K562 (cell line): ENCODE results near the gene UQCC2. TPM values are rescaled to one million over a fixed set of nuclear protein-coding genes. Genes with fewer than 3 reads are reported as not detected.

Experiments
- ATAC-seq: fragments of 200-7000 bp; cut with Tn5 transposase; 3 replicates; pipeline ENCODE4 v1.9.1; 2020; ENCODE audit warnings: moderate library complexity
- BruUV-seq: library from RNA; stranded (reverse); fragments of 400-500 nt; replicated peaks from 2 replicates; lab custom pipeline; 2021; lab: Mats Ljungman, UMichigan
- CTCF ChIA-PET: fragments of 300-600 bp; formaldehyde crosslinking; extraction: SDS; loops from one replicate; lab custom pipeline; 2021; ENCODE audit warnings: low intra/inter-chr PET ratio; lab: Yijun Ruan, JAX
- POLR2A ChIA-PET: fragments of 300-600, 350-650 bp; sonication (Branson Sonifier 250); formaldehyde crosslinking; extraction: SDS; loops from one replicate; lab custom pipeline; 2021; ENCODE audit warnings: antibody characterized with exemption, inconsistent platforms; lab: Yijun Ruan, JAX
- DNase-seq, 4 experiments: peaks; one replicate each; pipeline versions ENCODE4 v3.0.0 to v3.0.0-alpha.2; 2011 to 2018; ENCODE audit warnings: low spot score in 3 of 4, mixed read lengths in 3 of 4; ENCODE audit errors: extremely low read depth in 1 of 4
- FAIRE-seq: peaks from 2 replicates; lab custom pipeline; 2011; peaks lifted over from hg19 to GRCh38; lab: Jason Lieb, UNC
- H2AFZ ChIP-seq: 2 replicates; pipeline ENCODE4 v1.6.0; 2011; ENCODE audit warnings: low read depth, low read length, control low read depth, inconsistent platforms
- H3K27ac ChIP-seq: fragments of 200-600 bp; 3 replicates; pipeline ENCODE4 v1.8.0; 2011; ENCODE audit warnings: low read depth, mild to moderate bottlenecking, control low read depth, inconsistent platforms, low read length, moderate library complexity, mixed read lengths; ENCODE audit errors: extremely low read depth
- H3K27me3 ChIP-seq, 2 experiments: fragments of 300-600 bp in 1 of 2; 2 replicates in 1 of 2; 3 replicates in 1 of 2; pipeline versions ENCODE4 v1.6.0 to v1.8.0; 2011; ENCODE audit warnings: inconsistent platforms in 2 of 2, low read length in 2 of 2, mild to moderate bottlenecking in 1 of 2, mixed read lengths in 1 of 2, moderate library complexity in 1 of 2; ENCODE audit not compliant: control insufficient read depth in 2 of 2, insufficient read depth in 2 of 2
- H3K36me3 ChIP-seq: fragments of 300-600 bp; 3 replicates; pipeline ENCODE4 v1.8.0; 2011; ENCODE audit warnings: mild to moderate bottlenecking, low read length, inconsistent platforms; ENCODE audit not compliant: control insufficient read depth, insufficient read depth
- H3K4me1 ChIP-seq, 2 experiments: fragments of 200-600 bp in 1 of 2; replicated peaks in 1 of 2; 2 replicates in 1 of 2; 3 replicates in 1 of 2; pipeline versions ENCODE4 v1.5.1 to v1.8.0; 2011; ENCODE audit warnings: inconsistent platforms in 2 of 2, low read length in 2 of 2, mild to moderate bottlenecking in 1 of 2, mixed read lengths in 1 of 2, moderate library complexity in 1 of 2; ENCODE audit not compliant: control insufficient read depth in 2 of 2, insufficient read depth in 2 of 2
- H3K4me2 ChIP-seq: 2 replicates; pipeline ENCODE4 v1.6.1; 2011; ENCODE audit warnings: low read length, control low read depth, inconsistent platforms, mixed read lengths; ENCODE audit not compliant: insufficient read depth
- H3K4me3 ChIP-seq: fragments of 200-600 bp; sonication (generic), shearing (Covaris generic); 2 replicates; pipeline ENCODE4 v1.5.1; 2016; ENCODE audit warnings: control low read depth, inconsistent platforms
- H3K79me2 ChIP-seq: fragments of 200-600 bp; 3 replicates; pipeline ENCODE4 v1.8.0; 2011; ENCODE audit warnings: low read length, inconsistent platforms; ENCODE audit not compliant: control insufficient read depth, insufficient read depth
- H3K9ac ChIP-seq, 2 experiments: 2 replicates each; pipeline versions ENCODE4 v1.6.0 to v1.6.1; 2011; ENCODE audit warnings: low read depth in 2 of 2, low read length in 2 of 2, control low read depth in 1 of 2, inconsistent platforms in 1 of 2, mild to moderate bottlenecking in 1 of 2, mixed read lengths in 1 of 2; ENCODE audit not compliant: insufficient read depth in 1 of 2
- H3K9me1 ChIP-seq: one replicate; pipeline ENCODE4 v1.6.0; 2011; ENCODE audit warnings: inconsistent platforms, mild to moderate bottlenecking, low read length, moderate library complexity; ENCODE audit not compliant: control insufficient read depth, insufficient read depth
- H3K9me3 ChIP-seq: replicated peaks from 2 replicates; pipeline ENCODE4 v1.5.1; 2011; ENCODE audit warnings: low read depth, low read length, inconsistent platforms; ENCODE audit not compliant: control insufficient read depth, insufficient read depth
- H4K20me1 ChIP-seq: replicated peaks from 2 replicates; pipeline ENCODE4 v1.6.1; 2011; ENCODE audit warnings: low read length, inconsistent platforms, mixed read lengths; ENCODE audit not compliant: control insufficient read depth, insufficient read depth
- CBFA2T2 ChIP-seq: fragments of 450-650 bp; conservative IDR thresholded peaks from 2 replicates; pipeline ENCODE4 v1.6.1; 2017; ENCODE audit warnings: mild to moderate bottlenecking
- CBX3 ChIP-seq, 2 experiments: IDR thresholded peaks; 1 replicate in 1 of 2; 2 replicates in 1 of 2; pipeline ENCODE4 v1.6.1; 2012; ENCODE audit warnings: inconsistent platforms in 2 of 2, low read length in 2 of 2, borderline replicate concordance in 1 of 2, control low read depth in 1 of 2
- CUX1 ChIP-seq: fragments of 200-800 bp; sonication (Bioruptor generic); IDR thresholded peaks from 2 replicates; pipeline ENCODE4 v1.6.1; 2016; ENCODE audit warnings: missing genetic modification characterization, missing compliant biosample characterization
- HDAC8 ChIP-seq: fragments of 450-650 bp; IDR thresholded peaks from 2 replicates; pipeline ENCODE4 v1.6.1; 2016; ENCODE audit warnings: mild to moderate bottlenecking, missing genetic modification characterization, moderate library complexity, missing compliant biosample characterization
- NONO ChIP-seq, 2 experiments: fragments of 200-400 bp in 1 of 2; fragments of 450-650 bp in 1 of 2; formaldehyde crosslinking in 1 of 2; IDR thresholded peaks; 2 replicates each; pipeline ENCODE4 v1.6.1; 2017; ENCODE audit warnings: low read depth in 2 of 2, mild to moderate bottlenecking in 2 of 2, moderate library complexity in 2 of 2, low read length in 1 of 2
- POLR2A ChIP-seq: fragments of 450-650 bp; conservative IDR thresholded peaks from 2 replicates; pipeline ENCODE4 v1.6.1; 2016
- POLR2G ChIP-seq: fragments of 200-400 bp; formaldehyde crosslinking; IDR thresholded peaks from 2 replicates; pipeline ENCODE4 v1.6.1; 2017; ENCODE audit warnings: low read depth, mild to moderate bottlenecking, antibody characterized with exemption, low read length, moderate library complexity
- ZKSCAN3 ChIP-seq: fragments of 250-450 bp; sonication (Bioruptor Pico); IDR thresholded peaks from 2 replicates; pipeline ENCODE4 v1.4.0; 2020
- ZNF239 ChIP-seq: fragments of 250-450 bp; sonication (Bioruptor Pico); IDR thresholded peaks from 2 replicates; pipeline ENCODE4 v1.4.0; 2020; ENCODE audit warnings: mild to moderate bottlenecking
- ZNF766 ChIP-seq: fragments of 200-800 bp; sonication (Bioruptor generic); conservative IDR thresholded peaks from 2 replicates; pipeline ENCODE4 v1.6.1; 2016; ENCODE audit warnings: missing genetic modification characterization, missing compliant biosample characterization
- WGBS: fragments of 100-300 bp; shearing (Covaris generic); methylation state at CpG from one replicate; pipeline ENCODE4 v1.1.6; 2016; ENCODE audit warnings: low coverage, mixed read lengths; ENCODE audit not compliant: insufficient coverage; ENCODE audit errors: missing lambda C conversion rate; 5-methylcytosine and 5-hydroxymethylcytosine counted together
- in situ Hi-C: fragments of 300-500 bp; cut with MboI; formaldehyde crosslinking; loops from 4 replicates; pipeline ENCODE4 v1.15.0; 2018; ENCODE audit warnings: inconsistent platforms, mixed read lengths
- intact Hi-C: fragments of 100-400 bp; cut with micrococcal nuclease; formaldehyde crosslinking; loops from 2 replicates; pipeline ENCODE4 v1.14.2; 2022
- polyA plus RNA-seq, 8 experiments: library from polyadenylated mRNA; depleted of rRNA in 4 of 8; stranded (reverse) in 5 of 8; unstranded in 3 of 8; fragments of >200 nt; fragmentation: Nextera tagmentation in 2 of 8; fragmentation: Illumina TruSeq in 1 of 8; extraction: Ambion mirVana in 2 of 8; extraction: Trizol in 1 of 8; gene quantifications; 2 replicates each; pipeline versions ENCODE4 v1.2.1 to v1.2.3, GENCODE V29; 2011 to 2014; ENCODE audit warnings: inconsistent platforms in 1 of 8, missing spikeins in 1 of 8
- total RNA-seq, 7 experiments: library from RNA; depleted of rRNA in 6 of 7; stranded (reverse); fragments of >200 nt in 6 of 7; fragmentation: Illumina TruSeq in 2 of 7; extraction: Trizol in 2 of 7; gene quantifications; 2 replicates each; pipeline versions ENCODE4 v1.2.1 to v1.2.3, GENCODE V29; 2011 to 2021; ENCODE audit warnings: low replicate concordance in 1 of 7

UQCC2 gene
- total and polyA plus RNA-seq, 9 of the 15 experiments (the other 6 are each of a cell fraction or from before 2014, with no cell fraction given), result 58.5 to 927 (median 158) TPM

- no peaks in the 10 kb centered on the region for H3K79me2 ChIP-seq
- intact Hi-C loops, result no loop called here
Observed at GRCh38 chr6:33693186-33694105, 18.1 kb downstream of the UQCC2 start.

More at GRCh38 chr6:33693186-33694105, 18.1 kb downstream of the UQCC2 start:
- Histone ChIP-seq H2AFZ (no peak overlapping the region), H3K36me3 (peaks cover 100% of the 10 kb centered on the region), H3K27me3 (no peaks in the 10 kb centered on the region), H3K9ac (peak overlapping the region in 1 of 2 experiments; percentile 46; a peak in 1 of 4 replicates), H3K4me3 (no peak overlapping the region), H3K27ac (no peak overlapping the region), H4K20me1 (peaks cover 9% of the 10 kb centered on the region; the same call in 1 of the 2 replicates), H3K4me1 (peaks cover 5 to 26% of the 10 kb centered on the region in 2 experiments; a peak in 4 of 5 replicates), H3K4me2 (no peak overlapping the region), H3K9me3 (no peaks in the 10 kb centered on the region), H3K9me1 (no peaks in the 10 kb centered on the region)
- DNase-seq, result no peak
- BruUV-seq, result no TSS peak
- CTCF ChIA-PET, result no interaction called here
- POLR2A ChIA-PET, result interaction anchor here (0.6 to 2.2 kb wide), 5 partner anchors 8 to 101 kb away, joined by 3 to 8 read pairs (median 3); partner anchors contain the start of gene UQCC2
- no peak for ATAC-seq
- 85% methylated on average over 28 of the region's 28 CpGs for WGBS
- TF ChIP-seq CBX3 (IDR thresholded peaks at IDR 0.05; ENCODE audit: borderline replicate concordance in 1 of 2, low read length in 2 of 2) (no peak), CUX1 (CRISPR knock-in tag) (no peak), ZKSCAN3 (CRISPR knock-in tag) (no peak), ZNF239 (CRISPR knock-in tag) (no peak), HDAC8 (tag) (no peak), NONO (IDR thresholded peaks at IDR 0.05; ENCODE audit: low read depth in 2 of 2, low read length in 1 of 2) (no peak), ZNF766 (no peak), CBFA2T2 (no peak), POLR2G (peak; percentile 26; the same call in 1 of the 2 replicates), POLR2A (peak; percentile 14; the same call in 1 of the 2 replicates)
- in situ Hi-C loops, result no loop called here
- no peak for FAIRE-seq
